Activated CD4-positive, CD25-positive, alpha-beta regulatory T cell (primary cell): ENCODE data around the gene FKTN.
A peak's percentile ranks its signal among the peaks of the same experiment; 100 is the strongest.
"Not testable (repeated sequence)": the region's sequence is repeated elsewhere in the genome, so short reads cannot be mapped to it uniquely, and the experiment has no call there.

Experiments
- DNase-seq, 4 experiments: peaks; one replicate each; lab custom pipeline; 2025; lab: John Stamatoyannopoulos, UW

The FKTN gene

DNA sequence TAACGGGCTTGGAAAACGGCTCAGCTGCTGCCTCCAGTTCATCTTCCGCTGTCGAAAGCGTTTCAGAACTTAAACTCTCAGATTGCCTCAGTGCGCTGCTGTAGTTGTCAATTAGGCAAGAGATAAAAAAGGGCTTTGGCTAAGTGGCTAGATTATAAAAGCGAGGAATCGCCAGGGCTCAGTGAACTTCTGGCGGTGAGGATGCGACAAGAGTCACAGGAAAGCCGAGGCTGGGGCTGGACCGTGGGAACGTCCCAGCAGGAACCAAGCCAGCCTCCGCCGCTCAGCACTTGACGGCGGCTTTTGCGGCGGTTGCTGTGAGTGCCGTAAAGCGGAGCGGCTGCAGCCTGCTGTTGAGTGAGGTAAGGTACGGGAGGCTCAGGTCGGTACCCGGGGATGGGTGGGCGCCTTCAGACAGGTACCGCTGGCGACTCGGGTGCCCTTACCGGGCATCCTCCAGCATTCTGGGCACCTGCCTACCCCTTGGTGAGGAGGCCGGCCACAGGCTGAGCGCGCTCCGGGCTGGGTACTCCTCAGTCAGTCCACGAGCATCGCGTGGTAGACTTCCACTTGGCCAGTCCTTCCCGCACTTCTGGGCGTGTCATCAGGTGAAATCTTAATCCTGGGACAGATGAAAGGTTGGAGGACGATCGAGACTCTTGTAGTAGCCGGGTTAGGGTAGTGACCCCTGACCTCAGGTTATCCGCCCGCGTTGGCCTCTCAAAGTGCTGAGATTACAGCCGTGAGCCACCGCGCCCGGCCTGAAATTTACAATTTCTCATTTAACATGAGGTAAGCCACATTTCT is at the start of gene FKTN:
Gene FKTN, plus strand, starts transcription at position 328 of the 807 bp plus-strand sequence. CDS start 16,902 bp downstream, outside the sequence.
- DNase-seq: peak; percentile 50 to 57 (median 54)

DNA sequence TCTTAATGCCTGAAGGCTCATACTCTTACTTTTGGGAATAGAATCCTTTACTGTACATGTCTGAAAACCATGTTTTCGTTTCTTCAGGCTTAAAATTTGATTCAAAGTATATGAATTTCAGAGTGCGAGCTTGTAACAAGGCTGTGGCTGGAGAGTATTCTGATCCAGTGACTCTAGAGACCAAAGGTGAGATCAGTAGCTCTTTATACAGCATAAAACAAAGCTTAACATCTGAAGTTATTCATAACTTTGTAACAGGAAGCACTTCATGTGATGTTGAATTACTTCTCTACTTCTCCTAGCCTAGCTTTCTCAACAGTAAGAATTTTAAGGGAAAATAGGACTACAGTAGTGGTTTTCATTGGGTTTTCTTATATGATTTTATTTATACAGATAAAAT is 49.4 kb upstream of the FKTN start:
- DNase-seq: no peak

DNA sequence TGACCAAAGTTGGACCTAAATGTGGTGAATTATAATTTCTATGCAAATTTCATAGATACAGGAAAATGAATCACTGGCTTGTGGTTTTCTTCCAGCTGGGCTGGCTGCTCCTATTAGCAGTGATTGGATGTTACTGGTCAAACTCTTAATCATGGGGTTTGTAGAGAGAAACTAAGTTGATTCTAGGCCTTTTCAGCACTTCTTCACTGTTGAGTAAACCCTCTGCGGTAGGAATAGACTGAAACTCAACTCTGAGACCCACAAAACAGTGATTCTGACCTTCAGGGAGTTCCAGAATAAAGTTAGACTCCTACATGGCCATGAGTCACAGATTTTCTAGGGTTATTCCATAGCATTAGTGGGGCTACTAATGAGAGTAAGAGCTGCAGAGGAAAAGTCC is 47.9 kb upstream of the FKTN start:
- DNase-seq: no peak

DNA sequence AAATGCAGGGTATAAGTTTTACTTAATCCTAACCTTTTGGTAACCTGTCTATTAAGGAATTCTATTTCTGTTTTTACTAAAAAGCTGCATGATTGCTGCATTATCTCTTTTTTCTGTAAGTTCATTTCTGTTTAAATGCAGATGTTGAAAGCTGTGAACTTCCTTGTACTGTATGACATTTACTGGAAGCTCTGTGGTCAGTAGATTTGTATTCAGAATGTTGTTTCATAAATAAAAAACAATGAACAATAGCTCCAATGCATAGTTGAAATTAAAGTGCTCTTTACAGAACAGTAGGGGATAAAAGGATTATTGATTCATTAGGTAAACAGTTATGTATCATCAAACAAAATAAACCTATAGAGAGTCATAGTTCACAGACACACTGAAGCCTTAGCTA is 46.5 kb upstream of the FKTN start:
- DNase-seq: no peak

DNA sequence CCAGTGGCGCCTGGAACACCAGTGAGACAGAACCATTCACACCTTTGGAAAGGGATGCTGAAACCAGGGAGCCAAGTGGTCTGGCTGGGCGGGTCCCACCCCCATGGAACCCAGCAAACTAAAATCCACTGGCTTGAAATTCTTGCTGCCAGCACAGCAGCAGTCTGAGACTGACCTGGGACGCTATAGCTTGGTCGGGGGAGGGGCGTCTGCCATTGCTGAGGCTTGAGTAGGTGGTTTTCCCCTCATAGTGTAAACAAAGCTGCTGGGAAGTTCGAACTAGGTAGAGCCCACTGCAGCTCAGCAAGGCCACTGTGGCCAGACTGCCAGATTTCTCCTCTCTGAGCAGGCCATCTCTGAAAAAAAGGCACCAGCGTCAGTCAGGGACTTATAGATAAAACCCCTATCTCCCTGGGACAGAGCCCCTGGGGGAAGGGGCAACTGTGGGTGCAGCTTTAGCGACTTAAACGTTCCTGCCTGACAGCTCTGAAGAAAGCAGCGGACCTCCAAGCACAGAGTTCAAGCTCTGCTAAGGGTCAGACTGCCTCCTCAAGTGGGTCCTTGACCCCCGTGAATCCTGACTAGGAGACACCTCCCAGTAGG is 42.0 kb upstream of the FKTN start:
- DNase-seq: no peak

DNA sequence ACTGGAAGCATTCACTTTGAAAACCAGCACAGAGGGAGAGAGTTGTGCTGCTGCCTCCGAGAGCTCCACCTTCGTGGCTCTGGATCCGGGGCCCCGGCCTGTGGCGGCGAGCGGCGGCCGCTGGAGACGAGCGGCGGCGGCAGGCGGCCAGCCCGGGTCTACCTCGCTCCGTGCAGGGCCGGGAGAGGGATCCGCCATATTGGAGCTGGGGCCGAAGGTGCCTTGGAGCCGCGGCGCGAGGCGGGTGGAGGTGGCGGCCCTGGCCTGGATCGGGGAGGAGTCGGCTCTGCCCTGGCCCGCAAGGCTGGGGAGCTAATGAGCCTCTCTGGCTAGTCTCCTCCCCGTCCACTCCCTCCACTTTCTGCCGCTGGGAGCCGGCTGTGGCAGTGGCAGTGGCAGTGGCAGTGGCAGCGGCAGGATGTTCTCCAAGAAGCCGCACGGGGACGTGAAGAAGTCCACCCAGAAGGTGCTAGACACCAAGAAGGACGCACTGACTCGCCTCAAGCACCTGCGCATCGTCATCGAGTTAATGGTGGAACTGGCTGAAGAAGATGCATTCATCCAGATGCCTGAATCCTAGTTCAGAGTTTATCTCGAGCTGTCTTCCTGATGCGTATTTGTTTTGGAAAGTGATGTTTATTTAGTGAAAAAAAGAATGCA is 38.1 kb upstream of the FKTN start:
- peak in 1 of 4 experiments; percentile 2 for DNase-seq

DNA sequence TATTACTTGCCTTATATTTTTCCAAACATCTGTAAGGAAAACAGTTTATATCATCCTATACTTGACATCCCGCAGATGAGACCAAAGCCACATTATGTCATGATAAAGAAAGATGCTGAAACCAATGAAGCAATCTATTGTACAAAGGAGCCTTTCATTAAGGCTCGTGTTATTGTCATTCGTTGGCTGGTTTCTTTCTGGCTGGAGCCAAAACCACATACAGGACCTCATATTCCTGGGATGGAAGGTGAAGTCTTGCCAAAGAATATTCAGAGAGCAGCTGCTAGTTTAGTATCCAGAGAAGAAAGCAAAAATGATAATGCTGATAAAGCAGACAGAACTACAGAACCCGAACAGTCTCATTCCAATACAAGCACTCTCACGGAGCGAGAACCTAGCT is 36.9 kb upstream of the FKTN start:
- not testable (repeated sequence) for DNase-seq

DNA sequence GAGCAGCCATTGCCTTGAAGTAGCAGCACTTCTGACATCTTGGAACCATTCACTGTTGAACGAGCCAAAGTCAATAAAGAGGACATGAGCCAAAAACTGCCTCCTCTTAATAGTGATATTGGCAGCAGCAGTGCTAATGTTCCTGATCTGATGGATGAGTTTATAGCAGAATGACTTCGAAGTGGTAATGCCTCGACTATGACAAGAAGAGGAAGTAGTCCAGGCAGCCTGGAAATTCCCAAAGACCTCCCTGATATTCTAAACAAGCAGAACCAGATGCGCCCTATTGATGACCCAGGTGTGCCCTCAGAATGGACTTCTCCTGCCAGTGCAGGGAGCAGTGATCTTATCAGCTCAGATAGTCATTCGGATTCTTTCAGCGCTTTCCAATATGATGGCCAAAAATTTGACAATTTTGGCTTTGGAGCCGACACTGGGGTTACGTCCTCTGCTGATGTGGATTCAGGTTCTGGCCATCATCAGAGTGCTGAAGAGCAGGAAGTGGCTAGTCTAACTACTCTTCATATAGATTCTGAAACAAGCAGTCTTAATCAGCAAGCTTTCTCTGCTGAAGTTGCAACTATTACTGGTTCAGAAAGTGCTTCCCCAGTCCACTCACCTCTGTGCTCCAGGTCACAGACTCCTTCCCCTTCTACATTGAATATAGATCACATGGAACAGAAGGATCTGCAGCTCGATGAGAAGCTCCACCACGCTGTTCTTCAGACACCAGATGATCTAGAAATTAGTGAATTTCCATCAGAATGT is 35.1 kb upstream of the FKTN start:
- DNase-seq: not testable (repeated sequence)

DNA sequence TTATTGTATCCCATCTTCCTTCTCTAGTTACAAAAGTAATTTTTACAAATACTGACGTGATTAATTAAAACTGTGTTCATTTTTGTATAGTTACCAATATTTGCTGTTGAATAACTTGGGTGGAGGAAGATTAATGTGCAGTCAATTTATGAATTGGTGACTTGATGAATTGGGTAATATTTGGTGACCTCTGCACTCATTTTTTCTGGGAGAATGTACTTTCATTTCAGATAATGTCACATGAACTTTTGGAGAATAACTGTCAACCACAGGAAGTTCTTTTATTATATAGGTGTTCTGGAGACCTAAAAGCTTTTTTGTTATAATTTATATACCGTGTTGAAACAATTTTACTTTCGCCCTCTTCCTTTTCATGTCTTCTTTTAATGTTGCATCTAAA is 26.4 kb upstream of the FKTN start:
- no peak for DNase-seq

DNA sequence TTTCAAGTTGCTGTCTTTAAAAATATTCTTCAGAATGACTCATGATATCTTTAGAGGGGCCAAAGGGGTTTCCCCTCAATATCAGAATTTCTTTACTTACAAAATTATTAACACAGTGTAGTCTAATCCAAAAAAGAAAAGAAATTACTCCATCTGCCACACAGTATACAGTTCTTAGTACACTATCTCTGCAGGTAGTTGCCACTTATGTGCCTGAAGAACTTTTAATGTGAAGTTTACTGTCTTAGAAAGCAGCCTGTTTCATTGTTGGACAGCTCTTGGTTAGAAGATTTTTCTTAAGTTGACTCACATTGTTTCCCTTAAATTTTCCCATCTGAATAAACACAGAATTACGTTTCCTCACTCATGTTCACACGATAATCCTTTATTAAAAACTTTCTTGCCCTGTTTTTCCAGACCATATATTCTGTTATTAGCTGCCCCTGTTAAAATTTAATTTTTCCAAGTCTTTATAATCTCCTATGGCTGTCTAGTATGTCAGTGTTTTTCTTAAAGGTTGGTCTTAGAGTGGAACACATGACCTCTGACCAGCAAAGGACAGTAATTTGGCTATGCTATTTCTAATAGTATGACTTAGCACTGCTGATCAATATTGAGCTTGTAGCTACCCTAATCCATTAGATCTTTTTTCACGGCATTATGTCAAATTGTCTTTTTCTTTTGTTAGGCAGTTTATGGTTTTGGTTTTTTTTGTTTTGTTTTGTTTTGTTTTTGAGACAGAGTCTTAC is 21.8 kb upstream of the FKTN start:
- DNase-seq: no peak

DNA sequence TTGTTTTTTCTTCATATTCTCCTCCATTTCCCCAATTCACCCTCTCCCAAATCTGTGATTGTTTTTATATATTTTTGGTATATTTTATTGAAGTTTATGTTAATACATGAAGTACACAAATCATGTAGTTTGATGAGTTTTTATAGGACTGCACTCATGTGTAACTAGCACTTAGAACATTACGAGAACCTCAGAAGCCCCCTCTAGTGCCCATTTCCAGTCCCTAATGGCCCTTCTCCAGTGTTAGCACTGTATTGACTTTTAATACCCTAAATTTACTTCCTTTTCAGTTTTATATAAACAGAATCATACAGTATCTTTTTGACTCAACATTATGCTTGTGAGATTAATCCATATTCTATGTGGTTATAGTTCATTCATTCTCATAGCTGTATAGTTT is 18.5 kb upstream of the FKTN start:
- no peak for DNase-seq

DNA sequence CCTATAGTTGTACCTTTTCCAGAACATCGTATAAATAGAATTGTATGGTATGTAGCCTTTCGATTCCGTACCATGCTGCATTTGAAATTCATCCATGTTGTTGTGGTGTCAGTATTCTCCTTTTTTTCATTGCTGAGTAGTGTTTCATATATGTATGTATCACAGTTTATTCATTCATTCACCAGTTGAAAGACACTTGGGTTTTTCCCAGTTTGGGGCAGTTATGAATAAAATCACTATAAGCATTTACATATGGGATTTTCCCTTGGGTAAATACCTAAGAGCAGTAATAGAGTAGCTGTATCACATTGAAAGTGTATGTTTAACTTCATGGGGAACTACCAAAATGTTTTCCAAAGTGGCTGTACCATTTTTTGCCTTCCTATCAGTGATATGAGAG is 16.1 kb upstream of the FKTN start:
- no peak for DNase-seq

DNA sequence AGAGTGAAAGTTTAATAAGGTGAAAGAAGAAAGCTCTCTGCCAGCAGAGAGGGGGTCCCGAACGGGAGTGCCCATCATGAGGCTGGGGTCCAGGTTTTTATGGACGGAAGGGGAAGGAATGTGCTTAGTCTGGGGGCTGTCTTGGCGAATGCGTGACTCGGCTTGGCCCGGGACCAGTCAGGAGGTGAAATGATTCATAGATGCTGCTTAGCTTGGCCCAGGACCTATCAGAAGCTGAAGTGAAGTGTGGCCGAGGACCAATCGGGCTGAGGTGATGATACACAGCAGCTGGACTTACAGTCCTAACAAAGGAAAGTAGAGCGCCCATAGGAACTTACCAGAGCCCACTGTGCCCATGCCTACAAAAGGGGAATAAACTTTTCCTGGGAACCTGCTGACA is 3.9 kb upstream of the FKTN start:
- no peak for DNase-seq

DNA sequence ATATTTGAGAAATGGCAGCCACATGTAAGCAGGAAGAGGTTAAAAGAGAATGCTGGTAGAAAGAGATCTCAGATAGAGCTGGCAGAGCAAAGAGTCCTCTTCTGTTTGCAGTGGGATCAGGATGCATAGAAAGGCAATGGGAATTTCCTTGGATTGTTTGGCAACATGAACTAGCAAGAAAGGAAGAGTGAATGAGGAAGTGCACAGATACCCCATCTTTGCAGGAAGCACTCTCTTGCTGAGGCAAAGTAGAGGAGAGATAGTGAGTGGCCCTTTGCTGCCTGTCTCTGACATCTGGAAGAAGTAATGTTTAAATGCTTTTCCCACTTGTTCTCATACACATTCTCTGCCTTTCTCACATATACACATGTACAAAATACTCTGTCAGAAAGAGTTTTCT is 14.5 kb downstream of the FKTN start:
- no peak for DNase-seq

DNA sequence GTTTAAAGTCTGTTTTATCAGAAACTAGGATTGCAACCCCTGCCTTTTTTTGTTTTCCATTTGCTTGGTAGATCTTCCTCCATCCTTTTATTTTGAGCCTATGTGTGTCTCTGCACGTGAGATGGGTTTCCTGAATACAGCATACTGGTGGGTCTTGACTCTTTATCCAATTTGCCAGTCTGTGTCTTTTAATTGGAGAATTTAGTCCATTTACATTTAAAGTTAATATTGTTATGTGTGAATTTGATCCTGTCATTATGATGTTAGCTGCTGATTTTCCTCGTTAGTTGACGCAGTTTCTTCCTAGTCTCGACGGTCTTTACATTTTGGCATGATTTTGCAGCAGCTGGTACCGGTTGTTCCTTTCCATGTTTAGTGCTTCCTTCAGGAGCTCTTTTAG is 22.0 kb downstream of the FKTN start:
- not testable (repeated sequence) for DNase-seq

DNA sequence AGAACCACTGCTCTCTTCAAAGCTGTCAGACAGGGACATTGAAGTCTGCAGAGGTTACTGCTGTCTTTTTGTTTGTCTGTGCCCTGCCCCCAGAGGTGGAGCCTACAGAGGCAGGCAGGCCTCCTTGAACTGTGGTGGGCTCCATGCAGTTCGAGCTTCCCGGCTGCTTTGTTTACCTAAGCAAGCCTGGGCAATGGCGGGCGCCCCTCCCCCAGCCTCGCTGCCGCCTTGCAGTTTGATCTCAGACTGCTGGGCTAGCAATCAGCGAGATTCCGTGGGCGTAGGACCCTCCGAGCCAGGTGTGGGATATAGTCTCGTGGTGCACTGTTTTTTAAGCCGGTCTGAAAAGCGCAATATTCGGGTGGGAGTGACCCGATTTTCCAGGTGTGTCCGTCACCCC is 23.6 kb downstream of the FKTN start:
- DNase-seq: not testable (repeated sequence)

DNA sequence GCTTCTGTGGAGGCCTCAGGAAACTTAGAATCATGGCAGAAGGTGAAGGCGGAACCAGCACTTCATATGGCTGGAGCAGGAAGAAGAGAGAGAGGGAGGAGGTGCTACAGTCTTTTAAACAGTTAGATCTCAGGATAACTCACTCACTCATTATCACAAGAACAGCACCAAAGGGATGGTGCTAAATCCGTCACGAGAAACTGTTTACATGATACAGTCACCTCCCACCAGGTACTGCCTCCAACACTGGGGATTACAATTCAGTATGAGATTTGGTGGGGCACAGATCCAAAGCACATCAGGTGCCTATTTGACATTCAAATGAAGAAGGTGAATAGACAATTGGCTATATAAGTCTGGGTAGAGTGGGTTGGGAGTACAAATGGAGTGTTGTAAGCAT is 35.2 kb downstream of the FKTN start:
- no peak for DNase-seq

DNA sequence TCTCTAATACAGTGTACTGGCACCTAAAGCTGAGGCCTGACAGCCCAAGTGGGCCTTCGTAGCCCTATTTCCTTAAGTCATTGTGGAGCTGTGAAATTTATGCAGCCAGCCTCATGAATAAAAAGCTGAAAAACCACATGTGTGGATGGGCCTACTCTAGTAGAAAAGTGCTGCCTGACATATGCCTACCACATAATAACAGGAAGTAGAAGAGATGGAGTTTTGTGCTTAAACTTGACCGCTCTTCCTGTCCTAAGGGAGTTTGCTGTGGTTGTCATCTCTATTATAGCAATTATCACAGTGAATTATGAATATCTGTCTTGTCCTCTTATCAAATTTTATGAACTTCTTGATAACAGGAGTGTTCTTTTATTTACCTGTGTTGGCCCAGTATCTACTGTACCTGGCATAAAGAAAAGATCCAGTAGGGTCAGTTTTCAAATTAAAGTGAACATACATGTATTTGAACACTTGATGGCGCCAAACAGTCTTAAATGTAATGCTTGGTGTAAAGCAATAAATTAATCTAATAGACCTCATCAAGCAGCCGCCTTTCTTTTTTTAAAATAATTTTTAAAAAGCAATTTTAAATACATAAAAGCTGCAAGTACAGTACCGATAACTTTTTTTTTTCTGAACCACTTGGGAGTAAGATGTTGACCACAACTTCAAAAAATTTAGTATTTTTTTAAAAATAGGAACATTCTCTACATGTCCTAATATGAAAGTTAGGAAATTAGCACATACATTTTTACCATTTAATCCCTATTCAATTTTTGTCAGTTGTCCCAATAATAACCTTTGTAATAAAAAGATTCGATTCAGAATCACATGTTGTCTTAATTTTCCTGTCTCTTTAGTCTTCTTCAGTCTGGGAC is 51.0 kb downstream of the FKTN start:
- no peak for DNase-seq

DNA sequence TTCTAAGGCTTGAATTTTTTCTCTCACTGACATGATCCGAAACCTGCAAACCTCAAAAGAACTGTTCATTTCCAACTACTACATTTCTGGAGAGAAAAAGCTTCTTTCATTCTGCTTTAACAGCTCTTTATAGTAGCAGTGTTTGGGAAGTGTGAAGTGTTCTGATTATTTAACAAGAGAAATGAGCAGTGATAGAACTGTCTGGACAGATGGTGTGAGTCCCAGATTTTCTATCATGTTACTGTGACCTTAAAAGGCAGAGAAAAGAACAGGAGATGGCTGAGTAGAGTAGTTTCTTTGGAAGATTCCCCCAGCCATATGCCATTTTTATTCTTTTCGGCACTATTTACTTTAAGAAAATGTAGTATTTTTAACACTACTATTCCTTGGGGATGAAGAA is 63.1 kb downstream of the FKTN start:
- no peak for DNase-seq

DNA sequence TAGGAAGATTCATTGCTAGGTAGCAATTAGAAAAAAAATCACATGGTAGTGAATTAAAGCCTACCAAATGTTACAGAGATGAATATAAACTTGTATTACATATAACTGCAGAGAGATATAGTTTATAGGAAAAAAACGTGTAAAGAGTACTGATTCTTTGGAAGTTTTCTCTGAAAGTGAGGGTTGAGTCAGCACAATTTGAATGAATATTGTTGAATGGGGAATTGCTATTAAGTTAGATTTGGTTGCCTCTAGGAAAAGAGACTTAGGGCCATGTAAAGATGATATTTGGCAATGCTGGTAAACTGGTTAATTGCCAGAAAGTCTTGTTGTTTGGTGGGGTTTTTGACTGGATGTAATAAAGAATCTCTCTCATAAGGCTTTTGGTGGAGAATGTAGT is 67.2 kb downstream of the FKTN start:
- DNase-seq: no peak

DNA sequence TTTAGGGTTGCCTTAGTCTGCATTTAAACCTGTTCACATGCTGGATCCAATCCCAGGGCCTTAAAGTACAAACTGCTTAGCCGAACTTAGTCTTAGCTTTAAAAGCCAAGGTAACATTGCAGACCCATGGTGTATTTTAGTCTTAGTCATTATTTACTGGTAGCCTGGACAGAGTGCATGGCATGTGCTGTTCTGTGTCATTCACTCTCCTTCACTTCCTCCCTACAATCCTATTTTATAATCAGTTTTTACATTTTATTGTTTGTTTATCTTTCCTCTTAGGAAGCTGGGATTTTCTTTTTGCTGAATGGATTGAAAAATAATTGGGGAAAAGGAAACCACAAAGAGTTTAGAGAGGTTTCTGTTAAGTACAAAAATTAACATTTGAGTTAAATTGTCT is 74.9 kb downstream of the FKTN start:
- DNase-seq: no peak
